Activated T-cell treated with anti-CD3 and anti-CD28 coated beads, Interleukin-2, amount 50 U/mL, for 4 hours (primary cell): ENCODE results near the gene CAD. TPM values are rescaled to one million over a fixed set of nuclear protein-coding genes. Genes with fewer than 3 reads are reported as not detected.

ENCODE experiments used
- ATAC-seq, 2 donors: fragments of 200-7000 bp; cut with Tn5 transposase; one replicate each; pipeline ENCODE4 v1.10.0; 2021
- DNase-seq: peaks from one replicate; pipeline ENCODE4 v3.0.0-alpha.2; 2020
- H3K27me3 Mint-ChIP-seq: one replicate; pipeline ENCODE4 v1.8.0; 2021; ENCODE audit warnings: low read depth, mixed read lengths
- H3K36me3 Mint-ChIP-seq: one replicate; pipeline ENCODE4 v1.8.0; 2022; ENCODE audit warnings: mixed read lengths; ENCODE audit not compliant: insufficient read depth
- H3K4me1 Mint-ChIP-seq: one replicate; pipeline ENCODE4 v1.8.0; 2021; ENCODE audit warnings: low read depth, mixed read lengths
- H3K4me3 Mint-ChIP-seq: one replicate; pipeline ENCODE4 v1.8.0; 2021; ENCODE audit warnings: mild to moderate bottlenecking, moderate library complexity, mixed read lengths
- H3K9me3 Mint-ChIP-seq: one replicate; pipeline ENCODE4 v1.8.0; 2021; ENCODE audit warnings: mixed read lengths
- total RNA-seq, 3 donors: library from RNA; stranded (reverse); gene quantifications; one replicate each; pipeline ENCODE4 v1.2.1, GENCODE V29; 2021

Gene CAD
- total RNA-seq, 3 donors from 2014 or later = 162 to 201 (median 185) TPM

DNA sequence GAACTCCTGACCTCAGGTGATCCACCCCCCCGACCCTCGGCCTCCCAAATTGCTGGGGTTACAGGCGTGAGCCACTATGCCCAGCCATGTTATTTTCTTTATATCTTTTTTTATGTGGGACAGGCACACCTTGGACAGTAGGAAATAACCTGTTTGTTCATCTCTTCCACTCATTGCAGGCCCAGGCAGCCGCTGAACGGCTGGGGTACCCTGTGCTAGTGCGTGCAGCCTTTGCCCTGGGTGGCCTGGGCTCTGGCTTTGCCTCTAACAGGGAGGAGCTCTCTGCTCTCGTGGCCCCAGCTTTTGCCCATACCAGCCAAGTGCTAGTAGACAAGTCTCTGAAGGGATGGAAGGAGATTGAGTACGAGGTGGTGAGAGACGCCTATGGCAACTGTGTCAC, 8.4 kb downstream of the CAD start:
- peaks cover 46% of the 10 kb centered on the region for H3K36me3 Mint-ChIP-seq
- H3K9me3 Mint-ChIP-seq = no peaks in the 10 kb centered on the region
- H3K27me3 Mint-ChIP-seq = no peaks in the 10 kb centered on the region
- H3K4me1 Mint-ChIP-seq = no peaks in the 10 kb centered on the region
- DNase-seq = no peak
- H3K4me3 Mint-ChIP-seq = no peak overlapping the region
- no peak for ATAC-seq

DNA sequence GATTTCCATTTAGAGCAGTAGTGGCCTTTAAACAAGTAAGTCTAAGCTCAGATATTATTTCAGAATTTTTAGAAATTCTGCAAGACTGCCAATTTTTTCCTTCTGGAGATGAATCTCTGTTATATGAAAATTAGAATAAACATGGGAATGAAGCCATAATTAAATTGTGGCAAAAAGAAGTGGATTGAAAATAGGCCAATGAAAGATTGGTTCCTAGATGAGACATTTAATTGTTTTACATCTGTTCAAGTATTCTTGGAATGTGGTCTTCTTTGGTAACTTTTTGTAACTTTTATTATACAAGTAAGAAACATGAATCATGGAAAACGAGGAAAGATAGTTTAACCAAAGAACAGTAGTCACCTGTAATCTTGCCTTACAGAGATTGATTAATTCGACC, 10.3 kb downstream of the CAD start:
- Mint-ChIP-seq H3K27me3 (no peaks in the 10 kb centered on the region), H3K4me3 (no peak overlapping the region), H3K36me3 (peaks cover 43% of the 10 kb centered on the region), H3K9me3 (no peaks in the 10 kb centered on the region), H3K4me1 (no peaks in the 10 kb centered on the region)
- ATAC-seq (no peak), DNase-seq (no peak)

DNA sequence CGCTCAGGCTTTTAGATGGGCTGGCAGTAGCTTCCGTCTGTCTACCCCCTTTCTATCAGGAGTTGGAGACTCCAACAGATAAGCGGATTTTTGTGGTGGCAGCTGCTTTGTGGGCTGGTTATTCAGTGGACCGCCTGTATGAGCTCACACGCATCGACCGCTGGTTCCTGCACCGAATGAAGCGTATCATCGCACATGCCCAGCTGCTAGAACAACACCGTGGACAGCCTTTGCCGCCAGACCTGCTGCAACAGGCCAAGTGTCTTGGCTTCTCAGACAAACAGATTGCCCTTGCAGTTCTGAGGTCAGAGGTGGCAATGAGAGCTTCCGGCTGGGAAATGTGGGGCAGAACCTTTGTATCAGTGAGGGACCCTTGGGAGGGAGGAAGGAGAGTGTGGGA, 14.8 kb downstream of the CAD start:
- no peaks in the 10 kb centered on the region for H3K27me3 Mint-ChIP-seq
- ATAC-seq (no peak), DNase-seq (no peak)
- H3K4me1 Mint-ChIP-seq = no peaks in the 10 kb centered on the region
- H3K4me3 Mint-ChIP-seq = no peak overlapping the region
- no peaks in the 10 kb centered on the region for H3K9me3 Mint-ChIP-seq
- H3K36me3 Mint-ChIP-seq = peaks cover 50% of the 10 kb centered on the region

- no peak for ATAC-seq
- no peak for DNase-seq
- no peaks in the 10 kb centered on the region for H3K27me3 Mint-ChIP-seq
- peaks cover 53% of the 10 kb centered on the region for H3K36me3 Mint-ChIP-seq
- no peaks in the 10 kb centered on the region for H3K4me1 Mint-ChIP-seq
- no peak overlapping the region for H3K4me3 Mint-ChIP-seq
- H3K9me3 Mint-ChIP-seq = no peaks in the 10 kb centered on the region
These were observed 16.2 kb downstream of the CAD start for GRCh38 chr2:27233341-27233740.

DNA sequence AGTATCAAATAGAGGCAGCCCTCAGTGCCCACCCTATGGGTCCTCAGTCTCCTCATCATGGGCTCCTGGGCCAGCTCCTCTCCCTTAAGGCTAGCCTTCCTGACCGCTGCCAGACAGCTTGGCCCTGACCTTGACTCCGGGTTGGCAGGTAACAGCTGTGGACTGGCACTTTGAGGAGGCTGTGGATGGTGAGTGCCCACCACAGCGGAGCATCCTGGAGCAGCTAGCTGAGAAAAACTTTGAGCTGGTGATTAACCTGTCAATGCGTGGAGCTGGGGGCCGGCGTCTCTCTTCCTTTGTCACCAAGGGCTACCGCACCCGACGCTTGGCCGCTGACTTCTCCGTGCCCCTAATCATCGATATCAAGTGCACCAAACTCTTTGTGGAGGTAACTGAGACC, 19.0 kb downstream of the CAD start:
- Mint-ChIP-seq H3K9me3 (no peaks in the 10 kb centered on the region), H3K4me3 (no peak overlapping the region), H3K4me1 (no peaks in the 10 kb centered on the region), H3K27me3 (no peaks in the 10 kb centered on the region), H3K36me3 (peaks cover 72% of the 10 kb centered on the region)
- ATAC-seq (no peak), DNase-seq (no peak)

GRCh38 chr2:27236626-27237025, 19.5 kb downstream of the CAD start:
- DNase-seq (no peak), ATAC-seq (no peak)
- Mint-ChIP-seq H3K36me3 (peaks cover 72% of the 10 kb centered on the region), H3K27me3 (no peaks in the 10 kb centered on the region), H3K9me3 (no peaks in the 10 kb centered on the region), H3K4me1 (no peaks in the 10 kb centered on the region), H3K4me3 (no peak overlapping the region)

DNA sequence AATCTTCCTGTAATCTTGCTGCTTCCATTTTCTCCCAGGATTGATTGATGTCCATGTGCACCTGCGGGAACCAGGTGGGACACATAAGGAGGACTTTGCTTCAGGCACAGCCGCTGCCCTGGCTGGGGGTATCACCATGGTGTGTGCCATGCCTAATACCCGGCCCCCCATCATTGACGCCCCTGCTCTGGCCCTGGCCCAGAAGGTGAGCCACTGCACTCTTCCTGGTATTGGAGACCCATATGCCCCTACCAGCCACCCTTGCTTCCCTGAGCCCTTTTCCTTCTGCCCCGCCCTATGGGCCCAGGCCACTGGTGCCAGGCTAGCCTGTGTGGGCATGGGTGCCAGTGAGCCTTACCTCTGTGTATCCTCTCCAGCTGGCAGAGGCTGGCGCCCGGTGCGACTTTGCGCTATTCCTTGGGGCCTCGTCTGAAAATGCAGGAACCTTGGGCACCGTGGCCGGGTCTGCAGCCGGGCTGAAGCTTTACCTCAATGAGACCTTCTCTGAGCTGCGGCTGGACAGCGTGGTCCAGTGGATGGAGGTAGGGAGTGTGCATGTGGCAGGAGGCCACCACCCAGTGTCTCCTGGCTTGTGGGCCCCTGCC, 20.3 kb downstream of the CAD start:
- Mint-ChIP-seq H3K4me1 (peaks cover 4% of the 10 kb centered on the region), H3K4me3 (no peak overlapping the region), H3K36me3 (peaks cover 75% of the 10 kb centered on the region), H3K9me3 (no peaks in the 10 kb centered on the region), H3K27me3 (no peaks in the 10 kb centered on the region)
- DNase-seq = no peak
- no peak for ATAC-seq

DNA sequence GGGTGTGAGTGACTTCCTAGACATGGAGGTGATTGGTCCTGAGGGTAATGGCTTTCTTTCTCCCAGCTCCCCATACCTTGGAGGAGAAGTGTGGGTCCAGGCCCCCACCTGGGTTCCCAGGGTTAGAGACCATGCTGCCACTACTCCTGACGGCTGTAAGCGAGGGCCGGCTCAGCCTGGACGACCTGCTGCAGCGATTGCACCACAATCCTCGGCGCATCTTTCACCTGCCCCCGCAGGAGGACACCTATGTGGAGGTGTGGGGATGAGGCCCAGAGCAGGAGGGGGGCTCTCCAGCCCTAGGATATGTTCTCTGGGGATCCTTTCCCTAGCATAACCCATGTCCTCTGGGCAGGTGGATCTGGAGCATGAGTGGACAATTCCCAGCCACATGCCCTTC, 21.8 kb downstream of the CAD start:
- Mint-ChIP-seq H3K4me3 (no peak overlapping the region), H3K27me3 (no peaks in the 10 kb centered on the region), H3K36me3 (peaks cover 62% of the 10 kb centered on the region), H3K9me3 (no peaks in the 10 kb centered on the region), H3K4me1 (peaks cover 4% of the 10 kb centered on the region)
- DNase-seq (no peak), ATAC-seq (no peak)

DNA sequence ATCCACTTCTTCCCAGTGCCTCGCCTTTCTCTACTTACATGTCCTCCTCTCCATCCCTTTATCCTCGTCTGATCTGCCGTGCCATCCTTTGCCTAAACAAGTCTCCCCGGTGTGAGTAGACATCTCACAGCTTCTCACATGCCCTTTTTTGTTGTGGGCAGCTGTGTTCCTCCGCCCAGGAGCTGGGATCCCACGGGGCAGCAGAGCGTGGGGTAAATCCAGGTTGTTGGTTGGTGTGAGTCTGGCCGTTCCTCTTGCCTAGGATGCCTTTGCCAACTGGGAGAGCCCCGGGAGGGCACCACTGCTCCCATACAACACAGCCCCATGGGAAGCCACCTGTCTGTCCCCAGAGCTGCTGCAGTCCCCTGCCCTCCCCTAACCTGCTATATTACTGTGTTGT, 23.2 kb downstream of the CAD start:
- Mint-ChIP-seq H3K27me3 (no peaks in the 10 kb centered on the region), H3K4me1 (peaks cover 4% of the 10 kb centered on the region), H3K9me3 (no peaks in the 10 kb centered on the region), H3K36me3 (peaks cover 57% of the 10 kb centered on the region), H3K4me3 (no peak overlapping the region)
- no peak for DNase-seq
- no peak for ATAC-seq

- H3K4me3 Mint-ChIP-seq = no peak overlapping the region
- peaks cover 4% of the 10 kb centered on the region for H3K4me1 Mint-ChIP-seq
- peaks cover 47% of the 10 kb centered on the region for H3K36me3 Mint-ChIP-seq
- no peaks in the 10 kb centered on the region for H3K27me3 Mint-ChIP-seq
- ATAC-seq (no peak), DNase-seq (no peak)
- no peaks in the 10 kb centered on the region for H3K9me3 Mint-ChIP-seq
These were observed 24.8 kb downstream of the CAD start for GRCh38 chr2:27241761-27242613.

DNA sequence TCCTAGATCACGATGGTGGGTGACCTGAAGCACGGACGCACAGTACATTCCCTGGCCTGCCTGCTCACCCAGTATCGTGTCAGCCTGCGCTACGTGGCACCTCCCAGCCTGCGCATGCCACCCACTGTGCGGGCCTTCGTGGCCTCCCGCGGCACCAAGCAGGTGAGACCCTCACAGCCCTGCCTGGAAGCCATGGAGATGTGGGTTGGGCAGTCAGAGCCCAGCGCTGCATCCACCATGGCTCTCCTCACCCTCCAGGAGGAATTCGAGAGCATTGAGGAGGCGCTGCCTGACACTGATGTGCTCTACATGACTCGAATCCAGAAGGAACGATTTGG, 25.4 kb downstream of the CAD start:
- DNase-seq = no peak
- peaks cover 42% of the 10 kb centered on the region for H3K36me3 Mint-ChIP-seq
- H3K27me3 Mint-ChIP-seq = no peaks in the 10 kb centered on the region
- H3K4me3 Mint-ChIP-seq = no peak overlapping the region
- peaks cover 4% of the 10 kb centered on the region for H3K4me1 Mint-ChIP-seq
- no peak for ATAC-seq
- H3K9me3 Mint-ChIP-seq = no peaks in the 10 kb centered on the region

DNA sequence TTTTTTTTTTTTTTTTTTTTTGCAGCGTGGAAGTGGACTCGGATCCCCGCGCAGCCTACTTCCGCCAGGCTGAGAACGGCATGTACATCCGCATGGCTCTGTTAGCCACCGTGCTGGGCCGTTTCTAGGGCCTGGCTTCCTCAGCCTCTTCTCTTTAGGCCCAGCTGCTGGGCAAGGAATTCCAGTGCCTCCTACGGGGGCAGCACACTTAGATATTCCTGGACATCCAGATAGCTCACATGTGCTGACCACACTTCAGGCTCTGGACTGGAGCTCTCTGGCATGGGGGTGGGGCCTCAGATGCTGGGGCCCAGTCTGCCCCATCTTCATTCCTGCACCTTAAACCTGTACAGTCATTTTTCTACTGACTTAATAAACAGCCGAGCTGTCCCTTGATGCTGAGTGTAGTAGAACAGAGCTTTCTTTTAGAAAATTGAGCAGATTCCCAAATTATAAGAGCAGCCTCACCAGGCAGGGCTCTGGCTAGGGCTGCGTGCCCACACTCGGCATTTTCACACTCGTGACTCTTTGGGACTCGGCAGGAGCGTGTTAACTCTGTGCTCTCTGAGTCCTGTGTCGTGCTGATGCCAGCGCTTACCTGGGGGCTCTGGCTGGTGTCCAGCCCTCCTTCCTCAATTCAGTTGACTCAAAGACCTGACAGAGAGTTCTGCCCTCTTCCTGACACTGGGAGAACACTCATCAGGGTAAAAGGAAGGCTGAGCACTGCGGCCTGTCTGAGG, 26.4 kb downstream of the CAD start:
- H3K4me1 Mint-ChIP-seq = peaks cover 4% of the 10 kb centered on the region
- no peak for ATAC-seq
- H3K36me3 Mint-ChIP-seq = peaks cover 32% of the 10 kb centered on the region
- no peak for DNase-seq
- no peak overlapping the region for H3K4me3 Mint-ChIP-seq
- H3K27me3 Mint-ChIP-seq = peaks cover 5% of the 10 kb centered on the region
- H3K9me3 Mint-ChIP-seq = no peaks in the 10 kb centered on the region

- Mint-ChIP-seq H3K4me1 (peaks cover 4% of the 10 kb centered on the region), H3K4me3 (no peak overlapping the region), H3K36me3 (peaks cover 22% of the 10 kb centered on the region), H3K27me3 (peaks cover 5% of the 10 kb centered on the region), H3K9me3 (no peaks in the 10 kb centered on the region)
- DNase-seq = no peak
- ATAC-seq = no peak
These were observed 27.9 kb downstream of the CAD start for GRCh38 chr2:27245116-27245515.

- Mint-ChIP-seq H3K9me3 (no peaks in the 10 kb centered on the region), H3K36me3 (peaks cover 17% of the 10 kb centered on the region), H3K27me3 (peaks cover 6% of the 10 kb centered on the region), H3K4me1 (peaks cover 4% of the 10 kb centered on the region), H3K4me3 (no peak overlapping the region)
- no peak for ATAC-seq
- DNase-seq = no peak
These were observed 28.5 kb downstream of the CAD start for GRCh38 chr2:27245626-27246025.

- ATAC-seq (no peak), DNase-seq (no peak)
- Mint-ChIP-seq H3K4me3 (no peak overlapping the region), H3K9me3 (no peaks in the 10 kb centered on the region), H3K4me1 (no peaks in the 10 kb centered on the region), H3K27me3 (peaks cover 18% of the 10 kb centered on the region), H3K36me3 (peaks cover 3% of the 10 kb centered on the region)
These were observed 30.7 kb downstream of the CAD start for GRCh38 chr2:27247893-27248292.
